Breast epithelium (tissue), 4 donors: ENCODE results near the gene TNRC18. TPM values are rescaled to one million over a fixed set of nuclear protein-coding genes. Genes with fewer than 3 reads are reported as not detected.

Experiments used
- DNase-seq, 2 donors: peaks; one replicate each; pipeline ENCODE4 v3.0.0-alpha.2; 2019; ENCODE audit warnings: low spot score in 2 of 2
- H3K27ac ChIP-seq, 2 donors: fragments of 200-600 bp; sonication (generic) in 1 of 2; one replicate each; pipeline ENCODE4 v1.5.1; 2016 to 2019; ENCODE audit warnings: mild to moderate bottlenecking in 1 of 2
- H3K27me3 ChIP-seq, 2 donors: fragments of 200-600 bp; sonication (generic) in 1 of 2; one replicate each; pipeline versions ENCODE4 v1.5.1 to v1.6.0; 2017 to 2019; ENCODE audit warnings: control low read depth in 1 of 2, mild to moderate bottlenecking in 1 of 2
- H3K36me3 ChIP-seq: fragments of 200-600 bp; one replicate; pipeline ENCODE4 v1.5.1; 2019
- H3K4me1 ChIP-seq, 2 donors: fragments of 200-600 bp; sonication (generic); one replicate each; pipeline ENCODE4 v1.5.1; 2016 to 2019; ENCODE audit warnings: control low read depth in 1 of 2
- H3K4me3 ChIP-seq, 3 donors: fragments of 200-600 bp; sonication (generic); 1 replicate in 2 of 3; 2 replicates in 1 of 3; pipeline ENCODE4 v1.5.1; 2016 to 2019; ENCODE audit warnings: mild to moderate bottlenecking in 3 of 3, moderate library complexity in 2 of 3
- H3K9me3 ChIP-seq, 2 donors: fragments of 200-600 bp; sonication (generic) in 1 of 2; one replicate each; pipeline ENCODE4 v1.5.1; 2016 to 2019; ENCODE audit warnings: control low read depth in 1 of 2
- POLR2A ChIP-seq: fragments of 450-650 bp; IDR thresholded peaks from one replicate; pipeline ENCODE4 v1.6.1; 2016; ENCODE audit warnings: antibody characterized with exemption, mild to moderate bottlenecking, moderate library complexity
- POLR2AphosphoS5 ChIP-seq, 3 donors: sonication (generic); formaldehyde crosslinking; IDR thresholded peaks; one replicate each; pipeline ENCODE4 v1.6.1; 2017; ENCODE audit warnings: antibody characterized with exemption in 3 of 3
- intact Hi-C: fragments of 100-400 bp; cut with DNase I; formaldehyde crosslinking; loops from one replicate; pipeline ENCODE4 v1.15.1; 2023; ENCODE audit warnings: low total_unique reads
- total RNA-seq, 3 donors: library from RNA; depleted of rRNA; stranded (reverse); fragments of >200 nt; gene quantifications; one replicate each; pipeline ENCODE4 v1.1.0, GENCODE V29; 2016
- TF ChIP-seq, protein P1 (sequence below), 3 donors: fragments of 450-650 bp; IDR thresholded peaks; one replicate each; pipeline ENCODE4 v1.5.1; 2016 to 2017; ENCODE audit warnings: antibody characterized with exemption in 3 of 3, mild to moderate bottlenecking in 3 of 3, moderate library complexity in 3 of 3

TNRC18 gene
- total RNA-seq, 3 donors from 2014 or later: 32.2 to 72.4 (median 36.9) TPM

GRCh38 chr7:5396542-5396941 lies 27.1 kb downstream of the TNRC18 start:
- no peaks in the 10 kb centered on the region for H3K27me3 ChIP-seq
- no peak for DNase-seq
- no peaks in the 10 kb centered on the region for H3K36me3 ChIP-seq
- peaks cover 0 to 4% of the 10 kb centered on the region in 2 donors for H3K4me1 ChIP-seq
- TF ChIP-seq POLR2AphosphoS5 (IDR thresholded peaks at IDR 0.05) (no peak), POLR2A (no peak)
- TF ChIP-seq, protein P1, sequence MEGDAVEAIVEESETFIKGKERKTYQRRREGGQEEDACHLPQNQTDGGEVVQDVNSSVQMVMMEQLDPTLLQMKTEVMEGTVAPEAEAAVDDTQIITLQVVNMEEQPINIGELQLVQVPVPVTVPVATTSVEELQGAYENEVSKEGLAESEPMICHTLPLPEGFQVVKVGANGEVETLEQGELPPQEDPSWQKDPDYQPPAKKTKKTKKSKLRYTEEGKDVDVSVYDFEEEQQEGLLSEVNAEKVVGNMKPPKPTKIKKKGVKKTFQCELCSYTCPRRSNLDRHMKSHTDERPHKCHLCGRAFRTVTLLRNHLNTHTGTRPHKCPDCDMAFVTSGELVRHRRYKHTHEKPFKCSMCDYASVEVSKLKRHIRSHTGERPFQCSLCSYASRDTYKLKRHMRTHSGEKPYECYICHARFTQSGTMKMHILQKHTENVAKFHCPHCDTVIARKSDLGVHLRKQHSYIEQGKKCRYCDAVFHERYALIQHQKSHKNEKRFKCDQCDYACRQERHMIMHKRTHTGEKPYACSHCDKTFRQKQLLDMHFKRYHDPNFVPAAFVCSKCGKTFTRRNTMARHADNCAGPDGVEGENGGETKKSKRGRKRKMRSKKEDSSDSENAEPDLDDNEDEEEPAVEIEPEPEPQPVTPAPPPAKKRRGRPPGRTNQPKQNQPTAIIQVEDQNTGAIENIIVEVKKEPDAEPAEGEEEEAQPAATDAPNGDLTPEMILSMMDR (IDR thresholded peaks at IDR 0.05): no peak
- H3K4me3 ChIP-seq: peak overlapping the region; percentile 37 to 74 (median 41)
- H3K9me3 ChIP-seq: no peaks in the 10 kb centered on the region
- peak overlapping the region; percentile 89 to 97 for H3K27ac ChIP-seq
- intact Hi-C loops: no loop called here

DNA sequence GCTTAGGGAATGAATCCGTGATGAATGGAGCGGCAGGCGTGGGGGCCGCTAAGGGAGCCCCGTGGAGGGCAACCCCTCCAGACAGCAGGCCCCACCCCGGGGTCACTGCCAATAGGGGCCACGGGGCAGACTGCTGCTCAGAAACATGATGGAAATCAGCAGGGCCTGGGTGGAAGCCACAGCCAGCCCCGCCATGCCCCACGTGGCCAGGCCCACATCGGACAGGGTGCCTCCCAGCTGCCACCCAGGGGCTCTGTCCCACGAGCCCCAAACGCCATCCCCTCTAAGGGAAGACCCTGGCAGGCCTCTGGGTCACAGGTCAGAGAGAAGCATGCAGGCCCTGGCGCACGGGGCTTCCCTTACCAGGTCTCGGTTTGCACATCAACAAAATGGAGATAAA lies 28.4 kb downstream of the TNRC18 start:
- H3K36me3 ChIP-seq: no peaks in the 10 kb centered on the region
- no peak for DNase-seq
- TF ChIP-seq, protein P1 (IDR thresholded peaks at IDR 0.05): no peak
- TF ChIP-seq POLR2A: no peak
- no peak for TF ChIP-seq POLR2AphosphoS5 (IDR thresholded peaks at IDR 0.05)
- no peak overlapping the region for H3K4me3 ChIP-seq
- intact Hi-C loops: no loop called here
- no peaks in the 10 kb centered on the region for H3K9me3 ChIP-seq
- peak overlapping the region; percentile 55 to 82 for H3K27ac ChIP-seq
- H3K4me1 ChIP-seq: peaks cover 0 to 4% of the 10 kb centered on the region in 2 donors
- H3K27me3 ChIP-seq: no peaks in the 10 kb centered on the region

GRCh38 chr7:5394264-5395105 lies 29.1 kb downstream of the TNRC18 start:
- Histone ChIP-seq H3K36me3 (no peaks in the 10 kb centered on the region), H3K27ac (peak overlapping the region; percentile 55 to 82), H3K27me3 (no peaks in the 10 kb centered on the region), H3K4me3 (no peak overlapping the region), H3K4me1 (peaks cover 0 to 4% of the 10 kb centered on the region in 2 donors), H3K9me3 (no peaks in the 10 kb centered on the region)
- intact Hi-C loops: no loop called here
- no peak for DNase-seq
- TF ChIP-seq, protein P1 (IDR thresholded peaks at IDR 0.05): no peak
- no peak for TF ChIP-seq POLR2AphosphoS5 (IDR thresholded peaks at IDR 0.05)
- TF ChIP-seq POLR2A: no peak

GRCh38 chr7:5393748-5394147 lies 29.9 kb downstream of the TNRC18 start:
- intact Hi-C loops: no loop called here
- Histone ChIP-seq H3K4me3 (no peak overlapping the region), H3K36me3 (peaks cover 5% of the 10 kb centered on the region), H3K4me1 (peaks cover 0 to 4% of the 10 kb centered on the region in 2 donors), H3K27me3 (no peaks in the 10 kb centered on the region), H3K9me3 (no peaks in the 10 kb centered on the region), H3K27ac (no peak overlapping the region)
- DNase-seq: no peak
- TF ChIP-seq, protein P1 (IDR thresholded peaks at IDR 0.05): no peak
- TF ChIP-seq POLR2AphosphoS5 (IDR thresholded peaks at IDR 0.05) (no peak), POLR2A (no peak)

DNA sequence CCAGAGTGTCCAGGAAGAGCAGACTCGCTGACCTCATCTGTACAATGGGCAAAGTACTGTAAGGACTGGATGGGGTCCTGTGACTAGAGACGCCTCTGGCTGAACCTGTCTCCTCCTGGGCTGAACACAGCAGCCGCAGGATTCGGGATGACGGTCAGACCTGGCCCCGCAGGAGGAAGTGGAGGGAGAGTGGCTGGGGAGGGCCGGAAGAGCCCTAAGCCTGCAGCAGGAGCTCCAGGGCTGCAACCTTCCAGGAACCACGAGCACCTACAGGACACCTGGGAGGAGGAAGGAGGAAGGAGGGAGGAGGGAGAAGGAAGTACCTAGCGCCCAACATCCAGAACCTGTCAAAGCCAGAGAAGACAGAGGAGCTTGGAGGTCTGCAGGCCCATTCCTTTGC lies 30.3 kb downstream of the TNRC18 start:
- intact Hi-C loops: no loop called here
- Histone ChIP-seq H3K4me1 (peaks cover 0 to 4% of the 10 kb centered on the region in 2 donors), H3K36me3 (peaks cover 9% of the 10 kb centered on the region), H3K27me3 (no peaks in the 10 kb centered on the region), H3K27ac (peak overlapping the region in 1 of 2 donors; percentile 25), H3K4me3 (no peak overlapping the region), H3K9me3 (no peaks in the 10 kb centered on the region)
- TF ChIP-seq POLR2A: no peak
- DNase-seq: no peak
